Peyer's patch (tissue), 4 donors: ENCODE results near the gene MAP2K5. TPM values are rescaled to one million over a fixed set of nuclear protein-coding genes. Genes with fewer than 3 reads are reported as not detected.

ENCODE experiments used
- DNase-seq, 3 donors: peaks; one replicate each; pipeline ENCODE4 v3.0.0-alpha.2; 2017 to 2019
- H3K27ac ChIP-seq, 4 donors: fragments of 200-600 bp; sonication (generic); one replicate each; pipeline ENCODE4 v1.5.1; 2016 to 2019
- H3K27me3 ChIP-seq, 2 donors: fragments of 200-600 bp; sonication (generic); one replicate each; pipeline ENCODE4 v1.5.1; 2019
- H3K36me3 ChIP-seq, 3 donors: fragments of 200-600 bp; sonication (generic); one replicate each; pipeline ENCODE4 v1.5.1; 2016 to 2019
- H3K4me1 ChIP-seq, 4 donors: fragments of 200-600 bp; sonication (generic); one replicate each; pipeline ENCODE4 v1.5.1; 2016 to 2019
- H3K4me3 ChIP-seq, 4 donors: fragments of 200-600 bp; sonication (generic); 1 replicate in 3 of 4; 2 replicates in 1 of 4; pipeline ENCODE4 v1.5.1; 2016 to 2019; ENCODE audit warnings: mild to moderate bottlenecking in 1 of 4
- H3K9me3 ChIP-seq, 4 donors: fragments of 200-600 bp; sonication (generic); one replicate each; pipeline ENCODE4 v1.5.1; 2016 to 2019; ENCODE audit warnings: mild to moderate bottlenecking in 1 of 4
- CTCF ChIP-seq, 6 experiments: fragments of 450-650 bp in 4 of 6; fragments of 200-600 bp in 2 of 6; sonication (generic) in 1 of 6; IDR thresholded peaks; one replicate each; pipeline ENCODE4 v1.5.1; 2017 to 2019; ENCODE audit warnings: antibody characterized with exemption in 6 of 6, mild to moderate bottlenecking in 3 of 6, moderate library complexity in 1 of 6
- POLR2A ChIP-seq, 2 donors: fragments of 450-650 bp; IDR thresholded peaks; one replicate each; pipeline ENCODE4 v1.5.1; 2017; ENCODE audit warnings: antibody characterized with exemption in 2 of 2, mild to moderate bottlenecking in 2 of 2, moderate library complexity in 2 of 2
- total RNA-seq, 4 donors: library from RNA; depleted of rRNA; stranded (reverse); fragments of >200 nt; gene quantifications; one replicate each; pipeline ENCODE4 v1.1.0, GENCODE V29; 2016

MAP2K5 gene
- total RNA-seq, 4 donors from 2014 or later: 14.0 to 50.3 (median 21.2) TPM

- TF ChIP-seq POLR2A (IDR thresholded peaks at IDR 0.05) (no peak), CTCF (IDR thresholded peaks at IDR 0.05) (no peak)
- Histone ChIP-seq H3K27me3 (no peaks in the 10 kb centered on the region), H3K4me1 (no peaks in the 10 kb centered on the region), H3K27ac (no peak overlapping the region), H3K36me3 (no peaks in the 10 kb centered on the region), H3K9me3 (no peaks in the 10 kb centered on the region), H3K4me3 (no peak overlapping the region)
- no peak for DNase-seq
Observed at GRCh38 chr15:67753891-67754290, 211.4 kb downstream of the MAP2K5 start.

- Histone ChIP-seq H3K36me3 (no peaks in the 10 kb centered on the region), H3K27ac (no peak overlapping the region), H3K4me1 (no peaks in the 10 kb centered on the region), H3K27me3 (no peaks in the 10 kb centered on the region), H3K9me3 (no peaks in the 10 kb centered on the region), H3K4me3 (no peak overlapping the region)
- TF ChIP-seq POLR2A (IDR thresholded peaks at IDR 0.05) (no peak), CTCF (IDR thresholded peaks at IDR 0.05) (no peak)
- no peak for DNase-seq
Observed at GRCh38 chr15:67755264-67755663, 212.8 kb downstream of the MAP2K5 start.

- no peaks in the 10 kb centered on the region for H3K27me3 ChIP-seq
- no peaks in the 10 kb centered on the region for H3K9me3 ChIP-seq
- H3K4me1 ChIP-seq: peaks cover 0 to 2% (median 0%) of the 10 kb centered on the region in 4 donors
- no peak overlapping the region for H3K4me3 ChIP-seq
- no peak for DNase-seq
- no peak for TF ChIP-seq POLR2A (IDR thresholded peaks at IDR 0.05)
- TF ChIP-seq CTCF (IDR thresholded peaks at IDR 0.05): no peak
- H3K27ac ChIP-seq: no peak overlapping the region
- no peaks in the 10 kb centered on the region for H3K36me3 ChIP-seq
Observed at GRCh38 chr15:67755936-67756335, 213.4 kb downstream of the MAP2K5 start.

GRCh38 chr15:67758619-67759300 lies 216.3 kb downstream of the MAP2K5 start:
- no peak for DNase-seq
- H3K9me3 ChIP-seq: no peaks in the 10 kb centered on the region
- H3K4me3 ChIP-seq: no peak overlapping the region
- TF ChIP-seq POLR2A (IDR thresholded peaks at IDR 0.05) (no peak), CTCF (IDR thresholded peaks at IDR 0.05) (no peak)
- H3K4me1 ChIP-seq: peaks cover 0 to 7% (median 0%) of the 10 kb centered on the region in 4 donors
- H3K36me3 ChIP-seq: no peaks in the 10 kb centered on the region
- no peaks in the 10 kb centered on the region for H3K27me3 ChIP-seq
- no peak overlapping the region for H3K27ac ChIP-seq

GRCh38 chr15:67760901-67761300 lies 218.4 kb downstream of the MAP2K5 start:
- Histone ChIP-seq H3K4me1 (peaks cover 0 to 7% (median 0%) of the 10 kb centered on the region in 4 donors), H3K4me3 (no peak overlapping the region), H3K27me3 (no peaks in the 10 kb centered on the region), H3K27ac (peak overlapping the region in 1 of 4 donors; percentile 4), H3K9me3 (no peaks in the 10 kb centered on the region), H3K36me3 (no peaks in the 10 kb centered on the region)
- no peak for TF ChIP-seq POLR2A (IDR thresholded peaks at IDR 0.05)
- TF ChIP-seq CTCF (IDR thresholded peaks at IDR 0.05): no peak
- DNase-seq: no peak
